NCI-H1105 treated with DMSO at 0.1 percent for 48 hours (cell line): Measurements from ENCODE around the gene PLA2G6.

Experiments
- DNase-seq: peaks from one replicate; lab custom pipeline; 2025; lab: John Stamatoyannopoulos, UW

The PLA2G6 gene

GRCh38 chr22:38070250-38070921 lies 111.2 kb downstream of the PLA2G6 start:
- DNase-seq = no peak

- no peak for DNase-seq
Measured at GRCh38 chr22:38069372-38070249, 112.0 kb downstream of the PLA2G6 start.

DNA sequence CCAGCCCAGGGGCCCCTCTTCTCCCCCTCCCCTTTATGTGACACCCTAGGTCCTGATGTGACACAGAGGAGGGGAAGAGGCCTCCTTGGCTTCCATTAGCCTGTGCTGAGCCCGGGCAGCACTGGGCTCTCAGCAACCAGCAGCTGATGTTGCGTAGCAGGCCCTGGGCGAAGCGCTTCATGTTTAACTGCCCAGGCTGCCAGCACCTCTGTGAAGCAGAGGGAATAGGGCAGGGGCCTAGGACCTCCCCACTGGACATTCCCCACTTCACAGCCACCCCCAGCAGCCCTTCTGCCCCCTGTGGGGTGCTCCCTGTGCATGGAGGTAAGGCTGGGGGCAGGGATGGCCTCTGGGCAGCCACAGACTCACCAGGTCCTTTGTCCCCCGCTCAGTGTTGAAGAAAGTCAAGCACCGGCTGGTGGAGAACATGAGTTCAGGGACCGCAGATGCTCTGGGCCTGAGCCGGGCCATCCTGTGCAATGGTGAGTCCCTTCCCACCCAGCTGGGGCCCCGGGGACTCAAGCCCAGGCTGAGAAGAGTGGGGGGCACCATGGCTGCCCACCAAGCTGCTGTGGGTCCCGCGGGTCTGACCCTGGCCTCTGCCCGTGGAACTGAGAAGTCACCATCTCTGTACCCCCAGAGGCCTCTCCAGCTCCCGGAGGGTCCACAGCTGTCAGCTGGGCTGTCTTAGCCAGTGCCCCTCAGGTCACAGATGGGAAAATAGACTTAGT lies 112.8 kb downstream of the PLA2G6 start:
- no peak for DNase-seq

- DNase-seq = no peak
Measured at GRCh38 chr22:38067761-38068360, 113.8 kb downstream of the PLA2G6 start.

- no peak for DNase-seq
Measured at GRCh38 chr22:38067028-38067415, 114.6 kb downstream of the PLA2G6 start.

- DNase-seq = no peak
Measured at GRCh38 chr22:38066381-38067027, 115.1 kb downstream of the PLA2G6 start.

- no peak for DNase-seq
Measured at GRCh38 chr22:38065539-38065938, 116.1 kb downstream of the PLA2G6 start.

DNA sequence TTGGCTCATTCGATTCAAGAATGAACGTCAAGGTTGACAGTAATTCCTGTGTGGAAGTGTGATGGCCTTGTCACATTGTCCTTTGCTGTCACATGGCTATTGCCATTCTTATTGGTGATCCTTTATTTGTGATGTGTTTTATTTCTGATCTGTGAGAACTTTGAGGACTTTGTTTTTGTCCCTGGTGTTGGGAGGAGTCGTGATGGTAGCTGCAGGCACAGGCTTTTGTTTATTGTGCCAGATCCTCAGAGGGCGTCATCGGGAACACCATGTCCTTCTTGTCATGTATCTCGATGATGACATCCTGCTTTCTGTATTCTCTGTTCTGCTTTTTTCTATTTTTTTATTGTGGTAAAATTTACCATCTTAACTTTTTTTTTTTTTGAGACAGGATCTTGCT lies 118.8 kb downstream of the PLA2G6 start:
- DNase-seq = no peak
